H54 (cell line): Measurements from ENCODE around the gene FA2H.
"Not testable (repeated sequence)": the region's sequence is repeated elsewhere in the genome, so short reads cannot be mapped to it uniquely, and the experiment has no call there.

Source experiments
- DNase-seq: peaks from one replicate; pipeline ENCODE4 v3.0.0; 2011; ENCODE audit warnings: low spot score, mixed read lengths; ENCODE audit not compliant: insufficient read length
- FAIRE-seq: peaks from 3 replicates; lab custom pipeline; 2011; peaks lifted over from hg19 to GRCh38; lab: Jason Lieb, UNC
- POLR2A ChIP-seq: IDR thresholded peaks from 2 replicates; pipeline ENCODE4 v1.6.1; 2011; ENCODE audit warnings: low read depth, mild to moderate bottlenecking, low read length

FA2H gene

GRCh38 chr16:74695450-74696422 lies 78.9 kb downstream of the FA2H start:
- peak; percentile 90 for DNase-seq
- peak; percentile 56 for TF ChIP-seq POLR2A
- FAIRE-seq = peak; percentile 82

- FAIRE-seq (no peak), DNase-seq (no peak)
- TF ChIP-seq POLR2A = no peak
Measured at GRCh38 chr16:74691093-74691855, 83.3 kb downstream of the FA2H start.

DNA sequence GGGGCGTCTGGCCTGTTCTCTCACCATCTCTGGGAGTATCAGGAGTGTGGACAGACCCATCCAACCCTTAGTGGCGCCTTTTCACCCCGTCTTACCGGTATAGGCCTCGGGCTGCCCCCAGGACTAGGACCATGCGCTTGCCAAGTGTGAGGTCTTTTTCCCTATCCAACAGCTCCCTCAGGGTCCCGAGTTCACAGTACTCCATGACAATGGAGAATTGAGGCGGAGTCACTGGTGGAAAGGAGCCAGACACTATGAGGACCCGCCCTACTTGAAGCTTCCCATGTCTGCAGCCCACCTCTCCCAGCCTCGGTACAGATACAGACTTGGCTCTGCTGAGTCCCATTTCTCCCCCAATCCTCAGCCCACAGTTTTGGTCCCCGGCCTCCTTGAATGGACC lies 92.1 kb downstream of the FA2H start:
- no peak for DNase-seq

DNA sequence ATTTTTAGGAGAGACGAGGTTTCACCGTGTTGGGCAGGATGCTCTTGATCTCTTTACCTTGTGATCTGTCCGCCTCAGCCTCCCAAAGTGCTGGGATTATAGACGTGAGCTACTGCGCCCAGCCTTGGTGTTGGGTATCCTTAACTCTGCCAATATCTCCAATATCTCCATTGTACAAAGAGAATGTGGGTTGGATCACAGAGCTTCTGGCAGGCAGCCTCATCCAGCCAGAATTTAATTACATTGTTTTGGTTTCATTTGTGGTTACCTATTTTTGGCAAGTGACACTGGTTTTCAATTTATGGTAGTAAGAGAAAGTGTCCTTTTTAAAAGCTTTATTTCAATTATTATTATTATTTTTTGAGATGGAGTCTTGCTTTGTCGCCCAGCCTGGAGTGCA lies 93.9 kb downstream of the FA2H start:
- DNase-seq = no peak
- TF ChIP-seq POLR2A = no peak

More for the DNA sequence above, 92.1 kb downstream of the FA2H start:
- no peak for TF ChIP-seq POLR2A
- FAIRE-seq = no peak

DNA sequence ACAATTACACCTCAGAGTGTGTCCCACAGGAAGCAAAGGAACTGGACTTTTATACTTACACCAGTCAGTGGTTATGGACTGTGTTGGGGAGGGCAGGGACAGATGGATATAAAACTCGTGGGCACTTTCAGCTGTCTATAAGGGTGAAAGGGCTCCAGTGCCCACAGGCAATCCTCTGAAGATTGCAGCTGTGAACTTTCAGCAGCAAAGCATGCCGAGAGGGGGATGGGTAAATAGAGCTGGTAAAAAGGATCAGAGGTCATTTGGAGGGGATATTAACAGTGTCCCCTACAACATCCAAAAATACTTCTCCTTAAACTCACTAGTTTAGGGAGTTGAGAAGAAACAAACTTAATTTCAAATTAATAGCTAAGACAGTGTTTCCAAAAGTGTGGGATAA lies 94.6 kb downstream of the FA2H start:
- no peak for DNase-seq
- no peak for TF ChIP-seq POLR2A
- FAIRE-seq = no peak

More for the DNA sequence above, 93.9 kb downstream of the FA2H start:
- FAIRE-seq = no peak

GRCh38 chr16:74677868-74678267 lies 96.8 kb downstream of the FA2H start:
- no peak for TF ChIP-seq POLR2A
- DNase-seq (no peak), FAIRE-seq (no peak)

DNA sequence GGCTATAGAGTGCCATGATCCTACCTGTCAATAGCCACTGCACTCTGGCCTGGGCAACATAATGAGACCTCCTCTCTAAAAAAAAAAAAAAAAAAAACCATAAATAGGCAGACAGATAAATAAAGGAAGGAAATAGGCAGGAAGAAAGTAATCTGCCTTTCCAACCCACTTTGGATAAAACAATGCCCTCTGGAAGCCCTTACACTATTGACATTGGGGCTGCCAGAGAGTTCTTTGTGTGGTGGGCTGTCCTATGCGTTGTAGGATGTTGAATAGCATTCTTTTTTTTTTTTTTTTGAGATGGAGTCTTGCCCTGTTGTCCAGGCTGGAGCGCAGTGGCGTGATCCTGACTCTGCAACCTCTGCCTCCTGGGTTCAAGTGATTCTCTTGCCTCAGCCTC lies 100.7 kb downstream of the FA2H start:
- no peak for FAIRE-seq
- DNase-seq = no peak
- TF ChIP-seq POLR2A = no peak

DNA sequence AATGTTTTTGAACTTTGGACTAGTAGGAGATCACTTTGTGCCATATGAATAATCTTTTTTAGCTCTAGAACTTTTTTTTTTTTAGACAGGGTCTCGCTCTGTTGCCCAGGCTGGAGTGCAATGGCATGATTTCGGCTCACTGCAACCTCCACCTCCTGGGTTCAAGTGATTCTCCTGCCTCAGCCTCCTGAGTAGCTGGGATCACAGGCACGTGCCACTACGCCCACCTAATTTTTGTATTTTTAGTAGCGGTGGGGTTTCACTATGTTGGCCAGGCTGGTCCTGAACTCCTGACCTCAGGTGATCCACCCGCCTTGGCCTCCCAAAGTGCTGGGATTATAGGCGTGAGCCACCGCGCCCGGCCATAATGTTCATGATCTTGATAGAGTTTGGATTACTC lies 105.7 kb downstream of the FA2H start:
- not testable (repeated sequence) for DNase-seq, FAIRE-seq

DNA sequence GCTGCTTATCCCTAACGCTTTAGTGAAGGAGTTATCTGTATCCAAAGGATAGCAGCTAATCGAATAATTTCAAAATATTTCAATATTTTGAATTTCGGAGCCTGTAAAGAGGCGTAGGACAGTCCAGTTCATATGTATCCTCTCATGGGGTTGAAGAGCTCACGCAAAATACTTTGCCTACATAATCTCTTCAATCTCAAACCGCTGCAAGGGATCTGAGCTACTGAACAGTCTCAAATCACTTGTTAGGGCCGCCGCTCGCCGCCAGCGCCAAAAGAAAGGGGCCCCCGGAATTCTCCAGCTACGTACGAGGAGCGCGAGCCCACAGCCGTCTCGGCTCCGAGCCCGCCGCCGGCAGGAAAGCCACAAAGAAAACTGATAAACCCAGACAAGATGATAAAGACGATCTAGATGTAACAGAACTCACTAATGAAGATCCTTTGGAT lies 107.3 kb downstream of the FA2H start:
- DNase-seq = no peak
- TF ChIP-seq POLR2A = no peak
- no peak for FAIRE-seq

GRCh38 chr16:74666425-74667254 lies 108.0 kb downstream of the FA2H start, which contains the start of gene RFWD3:
Gene RFWD3, minus strand, starts transcription at chr16:74666877. Its CDS starts 5,428 bp downstream, at chr16:74661449.
- DNase-seq (peak; percentile 97), FAIRE-seq (peak; percentile 85)
- peak; percentile 90 for TF ChIP-seq POLR2A

DNA sequence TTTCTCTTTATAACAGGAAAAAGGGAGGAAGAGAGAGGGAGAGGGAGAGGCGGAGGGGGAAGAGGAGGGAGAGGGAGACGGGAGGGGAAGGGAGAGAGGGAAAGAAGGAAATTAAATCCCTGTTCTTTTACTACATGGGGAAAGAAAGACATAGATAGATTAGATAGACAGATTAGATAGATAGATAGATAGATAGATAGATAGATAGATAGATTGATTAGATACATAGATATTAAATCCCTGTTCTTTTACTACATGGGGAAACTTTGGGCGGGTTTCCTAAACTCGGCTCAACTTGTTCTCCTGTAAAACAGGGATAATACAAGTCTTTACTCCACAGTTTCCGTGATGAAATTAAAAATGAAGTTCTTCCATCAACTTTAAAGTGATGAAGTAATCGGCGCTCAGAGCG lies 108.6 kb downstream of the FA2H start:
- no peak for TF ChIP-seq POLR2A
- FAIRE-seq (no peak), DNase-seq (no peak)
